IPS DF 4.7 (cell line): ENCODE results near the gene FRMPD4.

ENCODE experiments used
- DNase-seq: peaks from one replicate; pipeline ENCODE4 v3.0.0-alpha.2; 2013; ENCODE audit warnings: low spot score; ENCODE audit errors: extremely low read depth

FRMPD4 gene

GRCh38 chrX:12617241-12617640 is 479.0 kb downstream of the FRMPD4 start:
- no peak for DNase-seq

DNA sequence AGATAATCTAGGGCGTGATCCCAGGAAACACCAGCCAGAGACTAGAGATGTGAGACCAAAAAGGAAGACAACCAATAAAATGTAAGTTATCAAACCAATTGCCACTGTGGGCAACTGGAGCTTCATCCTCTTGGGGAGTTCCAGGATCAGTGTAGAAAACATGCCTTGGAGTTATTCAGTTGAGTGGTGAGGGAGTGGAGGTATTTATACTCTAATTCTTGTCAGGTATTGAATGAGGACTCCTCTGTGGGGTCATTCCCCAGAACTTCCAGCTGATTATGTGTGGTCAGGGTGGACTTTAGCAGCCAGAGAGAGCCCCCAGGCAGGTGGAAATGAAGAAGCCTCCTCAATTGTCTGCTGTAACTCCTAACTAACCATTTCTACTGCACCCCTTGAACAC is 509.0 kb downstream of the FRMPD4 start:
- DNase-seq: no peak

DNA sequence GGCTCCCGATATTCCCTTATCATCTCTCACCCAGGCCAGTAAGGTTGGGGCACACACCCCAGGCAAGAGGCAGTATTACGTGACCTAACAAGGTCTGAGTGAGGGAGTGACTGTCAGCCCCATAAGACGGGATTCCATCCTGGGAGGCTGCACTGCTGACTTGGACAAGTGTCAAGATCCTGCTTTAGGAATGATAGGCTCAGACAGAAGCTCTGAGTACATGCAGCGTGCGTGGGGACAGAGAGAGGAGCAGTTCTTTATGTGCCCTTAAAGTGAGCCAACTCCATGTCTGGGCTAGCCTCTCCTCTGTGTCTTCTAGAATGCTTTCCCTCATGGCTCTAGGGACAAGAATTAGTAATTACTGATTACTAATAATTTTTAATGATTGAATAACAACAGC is 510.7 kb downstream of the FRMPD4 start:
- no peak for DNase-seq

DNA sequence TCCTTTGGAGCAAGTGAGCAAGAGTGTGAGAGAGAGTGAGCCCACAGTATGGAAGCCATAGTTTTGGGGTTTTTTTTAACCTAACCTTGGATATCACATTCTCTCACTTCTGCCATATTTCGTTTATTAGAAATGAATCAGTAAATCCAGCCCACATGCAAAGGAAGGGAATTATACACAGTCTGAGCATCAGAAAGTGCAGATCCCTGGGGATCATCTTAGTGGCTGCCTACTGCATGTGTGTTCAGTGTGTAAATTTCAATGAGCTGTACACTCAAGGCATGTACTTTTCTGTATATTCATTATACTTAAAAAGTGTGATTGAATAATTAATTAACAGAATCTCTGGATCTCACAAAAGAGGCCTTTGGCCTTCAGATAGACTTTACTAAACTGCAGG is 519.2 kb downstream of the FRMPD4 start:
- DNase-seq: no peak

DNA sequence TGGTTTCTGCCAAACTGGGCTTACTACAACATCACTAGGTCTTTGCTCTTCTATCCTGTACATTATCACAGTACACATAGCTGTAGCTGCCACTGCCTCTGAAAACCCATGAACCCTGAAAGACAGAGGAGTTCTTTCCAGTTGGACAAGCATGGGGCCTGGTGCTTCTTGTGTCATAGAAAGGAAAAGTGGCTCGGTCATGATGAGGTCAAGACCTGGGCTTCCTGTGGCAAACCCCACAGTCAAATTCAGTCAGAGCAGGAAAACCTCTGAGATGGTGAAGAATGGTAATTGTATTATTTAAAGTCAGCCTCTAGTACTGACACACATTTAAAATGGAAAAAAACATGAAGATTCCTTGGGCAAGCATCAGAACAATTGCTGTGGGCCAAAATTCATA is 519.6 kb downstream of the FRMPD4 start:
- no peak for DNase-seq

DNA sequence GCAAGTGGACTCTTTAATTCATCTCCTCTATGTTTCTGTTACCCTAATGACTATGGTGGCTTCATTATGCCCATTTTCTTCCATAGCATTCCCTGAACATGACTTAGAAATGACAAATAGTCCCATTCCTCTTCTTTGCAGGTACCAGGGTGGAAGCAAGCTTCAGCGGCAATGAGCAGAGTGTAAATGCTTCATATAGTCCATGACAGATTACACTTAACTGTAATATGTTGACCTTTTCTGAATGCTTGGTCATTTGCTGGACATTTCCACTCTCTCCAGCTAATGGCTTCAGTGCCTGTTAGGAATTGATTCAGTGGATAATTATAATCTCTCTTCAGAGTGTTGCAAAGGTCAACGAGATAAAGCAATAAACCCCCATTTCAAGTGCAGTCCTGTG is 523.2 kb downstream of the FRMPD4 start:
- DNase-seq: no peak

GRCh38 chrX:12672367-12673106 is 534.3 kb downstream of the FRMPD4 start:
- DNase-seq: no peak

DNA sequence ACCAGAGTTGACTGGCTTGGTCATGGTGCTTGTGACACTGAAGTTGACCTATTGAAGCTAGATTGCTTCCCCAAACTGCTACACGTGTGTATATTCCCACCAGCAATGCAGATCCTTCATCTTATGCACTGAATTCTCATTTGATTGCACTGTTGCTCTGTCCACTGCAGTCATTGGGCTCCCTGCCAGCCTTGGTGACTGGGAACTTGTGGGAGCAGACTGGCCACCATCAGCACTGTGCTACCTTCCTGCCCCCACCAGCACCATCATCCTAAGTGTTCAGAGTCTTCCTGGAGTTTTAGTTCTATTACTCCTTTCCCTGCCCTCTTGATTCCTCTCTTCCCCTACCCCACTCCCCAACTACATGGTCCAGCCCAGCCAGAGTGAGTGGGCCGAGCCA is 535.2 kb downstream of the FRMPD4 start:
- no peak for DNase-seq

GRCh38 chrX:12679522-12679921 is 541.2 kb downstream of the FRMPD4 start:
- DNase-seq: no peak

GRCh38 chrX:12681047-12681446 is 542.8 kb downstream of the FRMPD4 start:
- no peak for DNase-seq

GRCh38 chrX:12685541-12685940 is 547.3 kb downstream of the FRMPD4 start:
- no peak for DNase-seq

GRCh38 chrX:12686331-12686730 is 548.1 kb downstream of the FRMPD4 start:
- no peak for DNase-seq

DNA sequence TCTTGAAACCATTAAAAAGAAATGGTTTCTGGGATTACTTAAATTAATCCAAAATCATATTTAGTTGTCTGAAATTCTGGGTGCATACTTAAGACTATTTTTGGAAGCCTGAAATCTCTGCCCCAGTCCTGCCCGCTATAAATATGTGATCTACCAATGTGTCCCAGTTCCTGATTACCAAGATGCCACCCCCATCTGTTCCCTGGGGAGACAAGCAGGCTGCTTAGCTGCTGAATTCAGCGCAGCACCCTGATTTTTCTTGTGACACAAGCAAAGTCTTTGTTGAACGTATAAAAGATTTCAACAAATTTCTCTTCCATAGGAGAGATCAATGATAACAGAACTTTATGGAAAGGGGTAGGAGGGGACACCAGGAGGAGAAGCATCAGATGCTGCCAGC is 552.4 kb downstream of the FRMPD4 start:
- DNase-seq: no peak

GRCh38 chrX:12693754-12694153 is 555.5 kb downstream of the FRMPD4 start:
- no peak for DNase-seq

DNA sequence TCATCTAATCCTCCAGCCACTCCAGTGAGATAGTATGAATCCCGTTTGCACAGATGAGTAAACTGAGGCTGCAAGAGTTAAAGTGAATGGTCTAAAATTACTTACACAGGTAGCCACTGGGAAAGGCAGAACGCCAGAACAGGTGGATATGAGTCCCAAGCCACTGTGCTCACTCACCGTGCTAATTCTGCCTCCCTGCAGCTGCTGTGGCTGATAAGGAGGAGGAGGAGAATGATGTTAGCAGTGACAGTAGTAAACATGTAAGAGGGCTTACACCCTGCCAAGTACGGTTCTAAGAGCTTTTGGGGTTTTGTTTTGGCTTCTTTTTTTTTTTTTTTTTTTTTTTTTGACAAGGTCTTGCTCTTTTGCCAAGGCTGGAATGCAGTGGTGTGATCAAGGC is 562.5 kb downstream of the FRMPD4 start:
- DNase-seq: no peak

- DNase-seq: peak; percentile 9
Observed at GRCh38 chrX:12701628-12702027, 563.4 kb downstream of the FRMPD4 start.

- DNase-seq: no peak
Observed at GRCh38 chrX:12702509-12703091, 564.3 kb downstream of the FRMPD4 start.

GRCh38 chrX:12704706-12705105 is 566.4 kb downstream of the FRMPD4 start:
- no peak for DNase-seq

- DNase-seq: no peak
Observed at GRCh38 chrX:12709047-12709446, 570.8 kb downstream of the FRMPD4 start.

DNA sequence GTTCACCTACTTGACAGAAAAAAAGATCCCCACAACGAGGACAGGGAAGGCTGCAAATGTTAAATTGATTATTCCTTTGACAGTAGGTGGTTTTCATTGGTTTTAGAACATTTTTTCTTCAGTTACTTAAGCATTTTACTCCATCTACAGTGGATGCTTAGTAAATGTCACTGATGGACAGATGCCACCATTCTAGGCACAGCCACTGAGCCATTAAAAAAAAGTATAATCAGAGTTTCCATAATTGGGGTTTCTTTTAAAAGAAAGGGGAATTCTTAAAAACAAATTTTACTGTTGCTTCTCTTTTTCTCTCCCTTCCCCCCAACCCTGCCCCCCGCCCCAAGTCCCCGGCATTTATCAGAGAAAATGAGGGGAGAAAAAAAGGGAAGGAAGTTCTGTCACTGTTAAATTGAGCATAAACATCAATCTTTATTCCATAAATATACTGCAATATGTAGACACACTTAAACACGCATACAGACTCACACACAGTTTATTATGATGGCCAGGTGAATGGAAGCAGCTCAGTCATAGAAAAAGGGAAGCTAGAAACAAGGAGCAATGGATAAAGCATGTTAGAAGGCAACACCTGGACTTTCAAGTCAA is 573.3 kb downstream of the FRMPD4 start:
- DNase-seq: no peak

GRCh38 chrX:12716574-12716973 is 578.3 kb downstream of the FRMPD4 start:
- no peak for DNase-seq

GRCh38 chrX:12719837-12720236 is 581.6 kb downstream of the FRMPD4 start:
- DNase-seq: no peak

DNA sequence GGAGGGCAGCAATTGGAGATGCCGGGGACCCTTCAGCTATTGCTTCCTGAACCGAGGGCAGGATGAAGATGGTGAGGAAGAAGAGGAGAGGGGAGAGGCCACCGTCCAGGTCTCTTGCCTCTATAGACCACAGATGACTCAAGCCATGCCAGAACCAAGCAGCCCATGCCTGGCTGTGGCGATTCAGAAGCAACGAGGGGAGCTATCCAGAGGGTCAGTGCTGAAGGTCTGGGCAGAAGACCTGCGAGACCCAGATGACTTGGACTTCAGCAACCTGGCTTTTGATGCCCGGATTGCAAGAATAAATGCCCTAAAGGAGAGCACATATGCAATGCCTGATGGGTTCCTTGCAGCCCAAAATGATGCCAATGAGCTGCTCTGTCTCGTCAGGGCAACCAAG is 582.8 kb downstream of the FRMPD4 start:
- no peak for DNase-seq
